ENCODE data around the gene SH3GL1. TPM values are rescaled to one million over a fixed set of nuclear protein-coding genes. Genes with fewer than 3 reads are reported as not detected.

Gene SH3GL1, protein sequence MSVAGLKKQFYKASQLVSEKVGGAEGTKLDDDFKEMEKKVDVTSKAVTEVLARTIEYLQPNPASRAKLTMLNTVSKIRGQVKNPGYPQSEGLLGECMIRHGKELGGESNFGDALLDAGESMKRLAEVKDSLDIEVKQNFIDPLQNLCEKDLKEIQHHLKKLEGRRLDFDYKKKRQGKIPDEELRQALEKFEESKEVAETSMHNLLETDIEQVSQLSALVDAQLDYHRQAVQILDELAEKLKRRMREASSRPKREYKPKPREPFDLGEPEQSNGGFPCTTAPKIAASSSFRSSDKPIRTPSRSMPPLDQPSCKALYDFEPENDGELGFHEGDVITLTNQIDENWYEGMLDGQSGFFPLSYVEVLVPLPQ
- 104 and 115 TPM in 2 replicates for total RNA-seq

DNA sequence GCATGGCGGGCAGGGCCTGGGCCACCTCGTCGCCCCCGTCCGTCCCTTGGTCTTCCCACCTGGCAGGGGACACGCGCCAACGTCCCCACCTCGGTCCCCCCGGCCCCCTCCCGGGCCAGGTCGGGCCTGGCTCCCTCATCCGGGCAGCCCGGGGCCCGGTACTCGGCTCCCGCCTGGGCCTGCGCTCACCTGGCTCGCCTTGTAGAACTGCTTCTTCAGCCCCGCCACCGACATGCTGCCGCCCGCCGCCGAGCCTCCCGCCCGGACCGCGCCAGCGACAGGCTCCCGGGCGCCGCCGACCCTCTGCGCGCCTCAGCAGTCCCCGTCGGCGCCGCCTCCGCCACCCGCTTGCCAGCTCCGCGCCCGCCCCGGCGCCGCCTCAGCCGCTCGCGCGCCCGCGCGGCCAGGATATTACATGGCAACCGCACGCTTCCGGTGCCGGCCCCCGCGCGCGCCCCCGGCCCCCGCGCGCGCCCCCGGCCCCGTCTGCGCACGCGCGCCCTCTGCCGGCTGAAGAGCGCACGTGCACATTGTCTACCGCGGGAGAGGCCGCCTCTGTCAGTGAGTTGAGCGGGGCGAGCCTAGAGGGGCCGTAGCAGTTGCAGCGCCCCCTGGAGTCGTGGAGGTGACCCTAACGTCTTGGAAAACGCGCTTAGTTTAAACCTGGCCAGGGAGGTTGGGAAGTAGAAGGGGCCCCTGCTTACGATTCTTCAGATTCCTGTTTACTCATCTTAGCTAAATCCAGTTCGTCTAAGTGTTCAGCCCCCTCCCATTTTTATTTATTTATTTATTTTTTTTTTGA is at the start of gene SH3GL1:
Gene SH3GL1, minus strand, starts transcription at position 413 of the 802 bp plus-strand sequence. Its CDS starts 179 bp downstream, at position 234.

DNA sequence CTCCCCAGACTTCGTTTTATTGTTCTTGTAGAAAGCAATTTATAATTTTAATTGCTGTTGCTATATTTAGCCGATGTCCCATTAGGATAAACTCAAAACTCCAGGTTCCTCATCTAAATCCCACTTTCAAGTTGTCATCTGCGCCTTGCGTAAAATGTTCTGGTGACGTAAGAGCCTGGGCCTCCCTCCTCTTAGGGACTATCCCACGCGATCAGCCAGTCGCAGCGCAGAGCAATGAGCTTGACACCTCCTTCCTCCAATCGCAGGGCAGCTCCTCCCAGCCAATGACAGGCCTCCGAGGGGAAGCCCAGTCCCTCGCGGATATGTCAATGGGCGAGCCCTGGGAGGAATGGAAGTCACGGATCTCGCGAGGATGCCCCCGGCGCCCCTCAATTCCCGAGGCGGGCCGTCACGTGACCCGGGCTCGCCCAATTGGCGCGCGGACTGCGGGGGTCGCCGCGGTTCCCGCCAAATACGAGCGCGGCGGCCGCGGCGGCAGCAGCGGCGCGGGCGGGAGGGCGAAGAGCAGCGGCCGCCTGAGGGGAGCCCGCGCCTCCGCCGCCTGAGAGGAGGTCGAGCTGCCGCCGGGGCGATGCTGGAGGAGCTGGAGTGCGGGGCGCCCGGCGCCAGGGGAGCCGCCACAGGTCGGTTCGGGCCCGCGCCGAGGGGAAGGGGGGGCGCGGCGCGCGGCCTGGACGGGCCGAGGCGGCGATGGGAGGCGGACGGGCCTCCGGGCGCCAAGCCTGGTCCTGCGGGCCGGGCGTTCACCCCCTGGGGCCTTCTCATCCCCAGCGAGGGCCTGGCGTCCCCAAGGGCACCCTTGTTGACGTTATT is 2.0 kb upstream of the SH3GL1 start, which contains the start of gene CHAF1A:
Gene CHAF1A, plus strand, starts transcription at position 470 of the 834 bp plus-strand sequence. Its CDS starts 123 bp downstream, at position 593.

DNA sequence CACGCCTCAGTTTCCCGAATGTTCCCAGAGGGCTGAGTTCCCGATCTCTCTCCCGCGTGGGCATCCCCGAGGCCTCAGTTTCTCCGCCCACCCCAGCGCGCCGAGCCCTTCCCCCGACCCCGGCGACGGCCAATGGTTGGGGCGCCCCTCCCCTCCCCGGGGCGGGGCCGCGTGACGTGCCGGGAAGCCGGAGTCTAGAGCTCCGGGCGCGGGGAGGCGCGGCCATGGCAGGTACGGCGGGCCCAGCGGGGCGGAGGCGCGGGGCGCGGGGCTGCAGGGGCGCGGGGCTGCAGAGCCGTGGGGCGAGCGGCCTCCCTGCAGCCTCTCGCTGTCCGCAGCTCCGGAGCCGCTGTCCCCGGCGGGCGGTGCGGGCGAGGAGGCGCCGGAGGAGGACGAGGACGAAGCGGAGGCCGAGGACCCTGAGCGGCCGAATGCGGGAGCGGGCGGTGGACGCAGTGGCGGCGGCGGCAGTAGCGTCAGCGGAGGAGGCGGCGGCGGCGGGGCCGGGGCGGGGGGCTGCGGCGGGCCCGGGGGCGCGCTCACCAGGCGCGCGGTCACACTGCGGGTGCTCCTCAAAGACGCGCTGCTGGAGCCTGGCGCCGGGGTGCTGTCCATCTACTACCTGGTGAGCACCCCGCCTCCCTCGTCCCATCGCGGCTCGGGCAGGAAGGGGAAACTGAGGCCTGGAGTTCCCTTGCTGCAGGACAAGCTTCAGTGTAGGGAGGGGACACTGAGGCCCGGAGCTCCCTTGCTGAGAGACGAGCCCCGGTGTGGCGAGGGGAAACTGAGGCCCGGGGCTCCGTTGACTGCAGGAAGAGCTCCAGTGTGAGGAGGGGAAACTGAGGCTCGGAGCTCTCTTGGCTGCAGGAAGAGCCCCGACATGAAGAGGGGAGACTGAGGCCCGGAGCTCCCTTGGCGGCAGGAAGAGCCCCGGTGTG is 56.7 kb downstream of the SH3GL1 start, which contains the start of gene MPND:
Gene MPND, plus strand, starts transcription at position 193 of the 938 bp plus-strand sequence. Its CDS starts 32 bp downstream, at position 225.

DNA sequence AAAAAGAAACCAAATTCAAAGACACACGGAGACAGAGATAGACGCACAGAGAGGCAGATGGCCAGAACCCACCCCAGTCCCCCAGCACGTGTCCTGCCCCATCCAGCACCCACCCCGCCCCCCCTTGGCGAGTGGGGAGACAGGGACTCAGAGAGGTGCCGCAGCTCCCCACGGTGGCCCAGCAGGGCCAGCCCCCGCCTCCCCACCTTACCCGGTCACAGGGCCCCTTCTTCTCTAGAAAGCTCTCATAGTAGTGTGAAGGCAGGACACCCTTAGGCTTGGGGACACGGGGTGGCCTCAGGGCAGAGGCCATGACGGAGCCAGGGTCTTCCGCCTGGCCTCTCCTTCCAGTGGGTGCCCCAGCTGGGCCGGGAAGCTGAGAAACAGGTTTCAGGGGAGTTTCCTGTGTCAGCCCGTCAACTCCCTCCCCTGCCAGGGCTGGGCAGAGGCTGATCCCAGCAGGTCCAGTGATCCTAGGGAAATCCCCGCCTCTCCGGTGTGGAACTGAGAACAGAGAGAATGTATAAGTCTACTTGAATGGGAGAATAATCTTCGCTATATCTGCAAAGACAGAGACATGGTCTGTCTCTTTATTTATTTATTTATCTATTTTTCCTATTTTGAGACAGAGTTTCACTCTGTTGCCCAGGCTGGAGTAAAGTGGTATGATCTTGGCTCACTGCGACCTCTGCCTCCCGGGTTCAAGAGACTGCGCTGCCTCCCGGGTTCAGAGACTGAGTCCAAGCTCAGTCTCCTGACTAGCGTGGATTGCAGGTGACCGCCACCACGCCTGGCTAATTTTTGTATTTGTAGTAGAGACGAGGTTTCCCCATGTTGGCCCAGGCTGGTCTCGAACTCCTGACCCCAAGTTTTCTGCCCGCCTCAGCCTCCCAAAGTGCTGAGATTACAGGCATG is 61.6 kb downstream of the SH3GL1 start, which contains the start of gene STAP2:
Gene STAP2, minus strand, starts transcription at position 387 of the 915 bp plus-strand sequence. Its CDS starts 74 bp downstream, at position 313.

Other genes starting within 250 kb of the SH3GL1 start
- gene CREB3L3, start 246.9 kb downstream of the SH3GL1 start, total RNA-seq = not detected in 2 replicates
- gene SIRT6, start 218.0 kb downstream of the SH3GL1 start, total RNA-seq = 25.3 and 47.4 TPM in 2 replicates
- gene ANKRD24, start 217.9 kb downstream of the SH3GL1 start, total RNA-seq = 0.05 TPM in 1 of 2 replicates, not detected in the other
- 0.73 and 1.9 TPM in 2 replicates for gene EBI3, start 171.0 kb downstream of the SH3GL1 start, total RNA-seq
- gene YJU2, start 153.5 kb downstream of the SH3GL1 start, total RNA-seq = 31.0 and 31.4 TPM in 2 replicates
- gene SHD, start 121.3 kb downstream of the SH3GL1 start, total RNA-seq = not detected in 2 replicates
- not detected in 2 replicates for gene TMIGD2, start 98.2 kb downstream of the SH3GL1 start, total RNA-seq
- gene FSD1, start 95.9 kb downstream of the SH3GL1 start, total RNA-seq = 7.9 and 9.6 TPM in 2 replicates
- gene STAP2, start 61.7 kb downstream of the SH3GL1 start, total RNA-seq = 27.2 and 30.9 TPM in 2 replicates
- gene MPND, start 57.0 kb downstream of the SH3GL1 start, total RNA-seq = 2.8 and 4.5 TPM in 2 replicates
- gene CHAF1A, start 2.1 kb upstream of the SH3GL1 start, total RNA-seq = 20.3 and 22.4 TPM in 2 replicates
- gene UBXN6, start 57.2 kb upstream of the SH3GL1 start, total RNA-seq = 54.2 and 61.9 TPM in 2 replicates
- gene HDGFL2, start 71.8 kb upstream of the SH3GL1 start, total RNA-seq = 69.2 and 73.0 TPM in 2 replicates
- 0.07 and 0.20 TPM in 2 replicates for gene PLIN4, start 117.9 kb upstream of the SH3GL1 start, total RNA-seq
- gene PLIN5, start 134.7 kb upstream of the SH3GL1 start, total RNA-seq = 0.07 TPM in 1 of 2 replicates, not detected in the other
- gene LRG1, start 139.5 kb upstream of the SH3GL1 start, total RNA-seq = 0.73 and 0.79 TPM in 2 replicates
- gene SEMA6B, start 159.1 kb upstream of the SH3GL1 start, total RNA-seq = 176 and 187 TPM in 2 replicates
- gene TNFAIP8L1, start 239.0 kb upstream of the SH3GL1 start, total RNA-seq = 16.3 and 16.8 TPM in 2 replicates